ENCODE measurements around the gene PAPPA.

GRCh38 chr9:116409129-116409528 is 255.5 kb downstream of the PAPPA start:
- TF ChIP-seq POLR2A (IDR thresholded peaks at IDR 0.05): no peak
- no peak for TF ChIP-seq CTCF (IDR thresholded peaks at IDR 0.05)

Data from Peyer's patch (tissue), 4 donors.